CD4-positive, alpha-beta T cell treated with Interleukin-15 for 4 hours (primary cell): ENCODE measurements around the gene ZCRB1.
A peak's percentile ranks its signal among the peaks of the same experiment; 100 is the strongest.

Experiments used
- DNase-seq: peaks from one replicate; pipeline ENCODE4 v3.0.0-alpha.2; 2020; ENCODE audit warnings: low spot score

Gene ZCRB1

GRCh38 chr12:42327227-42327590 is 1.3 kb upstream of the ZCRB1 start:
- no peak for DNase-seq

- DNase-seq: peak; percentile 8
These were observed 790 bp upstream of the ZCRB1 start for GRCh38 chr12:42326541-42327226.

- no peak for DNase-seq
These were observed 605 bp downstream of the ZCRB1 start for GRCh38 chr12:42325326-42325652.

GRCh38 chr12:42323856-42324255 is 2.0 kb downstream of the ZCRB1 start:
- no peak for DNase-seq

- DNase-seq: no peak
These were observed 3.3 kb downstream of the ZCRB1 start for GRCh38 chr12:42322567-42322966.

- DNase-seq: no peak
These were observed 5.1 kb downstream of the ZCRB1 start for GRCh38 chr12:42320796-42321195.

GRCh38 chr12:42315108-42315507 is 10.8 kb downstream of the ZCRB1 start:
- no peak for DNase-seq

GRCh38 chr12:42309996-42310395 is 15.9 kb downstream of the ZCRB1 start:
- DNase-seq: no peak

- DNase-seq: no peak
These were observed 17.5 kb downstream of the ZCRB1 start for GRCh38 chr12:42308390-42308789.

- DNase-seq: no peak
These were observed 19.6 kb downstream of the ZCRB1 start for GRCh38 chr12:42306297-42306696.

- DNase-seq: peak; percentile 62
These were observed 26.2 kb downstream of the ZCRB1 start for GRCh38 chr12:42299392-42300308.

GRCh38 chr12:42298887-42299286 is 27.0 kb downstream of the ZCRB1 start:
- no peak for DNase-seq

- DNase-seq: peak; percentile 15
These were observed 29.3 kb downstream of the ZCRB1 start for GRCh38 chr12:42296503-42297109.

GRCh38 chr12:42291680-42292079 is 34.2 kb downstream of the ZCRB1 start:
- no peak for DNase-seq

GRCh38 chr12:42288544-42288943 is 37.4 kb downstream of the ZCRB1 start:
- DNase-seq: no peak

GRCh38 chr12:42286741-42287140 is 39.2 kb downstream of the ZCRB1 start:
- no peak for DNase-seq

GRCh38 chr12:42285431-42285830 is 40.5 kb downstream of the ZCRB1 start:
- DNase-seq: no peak

GRCh38 chr12:42284876-42285275 is 41.0 kb downstream of the ZCRB1 start:
- DNase-seq: no peak

GRCh38 chr12:42284157-42284556 is 41.7 kb downstream of the ZCRB1 start:
- DNase-seq: no peak

GRCh38 chr12:42283739-42284138 is 42.2 kb downstream of the ZCRB1 start:
- no peak for DNase-seq

- DNase-seq: no peak
These were observed 43.6 kb downstream of the ZCRB1 start for GRCh38 chr12:42282294-42282693.

GRCh38 chr12:42281844-42282243 is 44.0 kb downstream of the ZCRB1 start:
- no peak for DNase-seq

- DNase-seq: no peak
These were observed 44.6 kb downstream of the ZCRB1 start for GRCh38 chr12:42281278-42281677.
